WTC11 (cell line): ENCODE measurements around the gene DHDDS. TPM values are rescaled to one million over a fixed set of nuclear protein-coding genes. Genes with fewer than 3 reads are reported as not detected.

ENCODE experiments used
- ATAC-seq: fragments of 200-7000 bp; cut with Tn5 transposase; 2 replicates; pipeline ENCODE4 v1.10.0; 2021; ENCODE audit warnings: mild to moderate bottlenecking, moderate library complexity
- CTCF ChIA-PET: fragments of 300-600 bp; sonication (Branson Sonifier 250); formaldehyde crosslinking; loops from one replicate; lab custom pipeline; 2021; ENCODE audit warnings: antibody characterized with exemption; lab: Charles Lee
- POLR2A ChIA-PET: fragments of 350-600 bp; sonication (Branson Sonifier 250); formaldehyde crosslinking; loops from one replicate; lab custom pipeline; 2021; ENCODE audit warnings: antibody characterized with exemption; lab: Charles Lee
- DNase-seq: peaks from one replicate; pipeline ENCODE4 v3.0.0; 2021; ENCODE audit warnings: low spot score
- H3K27ac Mint-ChIP-seq: 2 replicates; pipeline ENCODE4 v1.8.0; 2021; ENCODE audit warnings: mixed read lengths
- H3K27me3 Mint-ChIP-seq: 2 replicates; pipeline ENCODE4 v1.8.0; 2021; ENCODE audit warnings: low read depth, mild to moderate bottlenecking, moderate library complexity, mixed read lengths
- H3K36me3 Mint-ChIP-seq: 2 replicates; pipeline ENCODE4 v1.8.0; 2021; ENCODE audit warnings: mixed read lengths
- H3K4me1 Mint-ChIP-seq: 2 replicates; pipeline ENCODE4 v1.8.0; 2022; ENCODE audit warnings: mixed read lengths
- H3K4me3 Mint-ChIP-seq: 2 replicates; pipeline ENCODE4 v1.8.0; 2021; ENCODE audit warnings: mild to moderate bottlenecking, moderate library complexity, mixed read lengths
- H3K9me3 Mint-ChIP-seq: 2 replicates; pipeline ENCODE4 v1.8.0; 2021; ENCODE audit warnings: mixed read lengths
- ELF4 ChIP-seq: sonication (generic); formaldehyde crosslinking; IDR thresholded peaks from 2 replicates; pipeline ENCODE4 v1.8.1; 2022; ENCODE audit warnings: low read depth, mild to moderate bottlenecking, moderate library complexity, missing genetic modification reagents
- FOXK1 ChIP-seq: sonication (generic); formaldehyde crosslinking; IDR thresholded peaks from 2 replicates; pipeline ENCODE4 v1.8.0; 2022; ENCODE audit warnings: mild to moderate bottlenecking, moderate library complexity, missing genetic modification reagents
- FOXP1 ChIP-seq: sonication (generic); formaldehyde crosslinking; IDR thresholded peaks from 2 replicates; pipeline ENCODE4 v1.8.0; 2022; ENCODE audit warnings: missing genetic modification reagents, mild to moderate bottlenecking, moderate library complexity, borderline replicate concordance
- GRHL2 ChIP-seq: fragments of 250-450 bp; sonication (Bioruptor Pico); IDR thresholded peaks from 2 replicates; pipeline ENCODE4 v1.8.0; 2022; ENCODE audit warnings: mild to moderate bottlenecking, moderate library complexity; ENCODE audit not compliant: insufficient replicate concordance, severe bottlenecking
- GTF2I ChIP-seq: fragments of 250-450 bp; sonication (Bioruptor Pico); conservative IDR thresholded peaks from 2 replicates; pipeline ENCODE4 v1.4.0; 2021; ENCODE audit warnings: mild to moderate bottlenecking
- KAT7 ChIP-seq: sonication (generic); formaldehyde crosslinking; IDR thresholded peaks from 2 replicates; pipeline ENCODE4 v1.8.1; 2023; ENCODE audit warnings: missing genetic modification reagents, mild to moderate bottlenecking, borderline replicate concordance
- MYBL2 ChIP-seq: sonication (generic); formaldehyde crosslinking; IDR thresholded peaks from 2 replicates; pipeline ENCODE4 v1.8.1; 2023; ENCODE audit warnings: mild to moderate bottlenecking, moderate library complexity, missing genetic modification reagents
- OVOL2 ChIP-seq: fragments of 250-450 bp; sonication (Bioruptor Pico); IDR thresholded peaks from 2 replicates; pipeline ENCODE4 v1.9.0; 2021; ENCODE audit warnings: mild to moderate bottlenecking, borderline replicate concordance
- SMAD4 ChIP-seq: sonication (generic); formaldehyde crosslinking; IDR thresholded peaks from 2 replicates; pipeline ENCODE4 v1.8.0; 2022; ENCODE audit warnings: mild to moderate bottlenecking, missing genetic modification reagents
- SP1 ChIP-seq: sonication (generic); formaldehyde crosslinking; conservative IDR thresholded peaks from 2 replicates; pipeline ENCODE4 v1.8.1; 2022; ENCODE audit warnings: missing genetic modification reagents
- ZNF416 ChIP-seq: fragments of 250-450 bp; sonication (Bioruptor Pico); IDR thresholded peaks from 2 replicates; pipeline ENCODE4 v1.9.0; 2021; ENCODE audit warnings: mild to moderate bottlenecking, inconsistent platforms
- total RNA-seq: library from RNA; stranded (reverse); gene quantifications from 3 replicates; pipeline ENCODE4 v1.2.3, GENCODE V29; 2021
- TF ChIP-seq, protein P1 (sequence below): fragments of 250-450 bp; sonication (Bioruptor Pico); IDR thresholded peaks from 2 replicates; pipeline ENCODE4 v1.9.0; 2021; ENCODE audit warnings: mild to moderate bottlenecking, borderline replicate concordance
- TF ChIP-seq, protein P2 (sequence below): sonication (generic); formaldehyde crosslinking; IDR thresholded peaks from 2 replicates; pipeline ENCODE4 v1.8.1; 2023; ENCODE audit warnings: mild to moderate bottlenecking, missing genetic modification reagents, moderate library complexity
- TF ChIP-seq, protein P3 (sequence below): sonication (generic); formaldehyde crosslinking; conservative IDR thresholded peaks from 2 replicates; pipeline ENCODE4 v1.8.1; 2023; ENCODE audit warnings: mild to moderate bottlenecking, low read depth, missing genetic modification reagents, moderate library complexity
- TF ChIP-seq, protein P4 (sequence below): sonication (generic); formaldehyde crosslinking; IDR thresholded peaks from 2 replicates; pipeline ENCODE4 v1.8.1; 2022; ENCODE audit warnings: low read depth, mild to moderate bottlenecking, moderate library complexity, missing genetic modification reagents, borderline replicate concordance
- TF ChIP-seq, protein P5 (sequence below): sonication (generic); formaldehyde crosslinking; IDR thresholded peaks from 2 replicates; pipeline ENCODE4 v1.8.1; 2022; ENCODE audit warnings: missing genetic modification reagents, borderline replicate concordance
- TF ChIP-seq, protein P6 (sequence below): fragments of 250-450 bp; sonication (Bioruptor Pico); IDR thresholded peaks from 2 replicates; pipeline ENCODE4 v1.9.0; 2021; ENCODE audit warnings: mild to moderate bottlenecking

The DHDDS gene
- total RNA-seq, 1 experiment from 2014 or later = 55.4 TPM

DNA sequence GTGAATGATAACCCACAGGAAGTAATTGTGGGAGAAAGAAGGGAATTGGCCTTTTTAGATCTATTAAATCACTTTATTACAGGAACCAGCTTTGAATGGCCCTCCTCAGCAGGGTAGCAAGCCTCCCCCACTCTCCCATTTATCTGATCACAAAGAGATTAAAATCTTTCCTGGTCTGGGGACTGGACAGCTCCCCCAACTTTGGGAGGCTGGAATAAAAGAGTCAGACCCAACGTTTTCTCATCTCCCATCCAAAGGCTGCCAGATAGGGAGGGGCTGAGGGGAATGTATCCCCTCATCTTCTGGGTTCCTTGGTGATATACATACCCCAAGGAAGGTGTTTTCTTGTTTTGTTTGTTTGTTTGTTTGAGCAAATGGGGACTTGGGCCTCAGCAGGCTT, 19.1 kb upstream of the DHDDS start:
- CTCF ChIA-PET = interaction anchor here (0.9 to 1.1 kb wide), 2 partner anchors 49 to 91 kb away, joined by 3 to 7 read pairs; no protein-coding TSS in a partner anchor

DNA sequence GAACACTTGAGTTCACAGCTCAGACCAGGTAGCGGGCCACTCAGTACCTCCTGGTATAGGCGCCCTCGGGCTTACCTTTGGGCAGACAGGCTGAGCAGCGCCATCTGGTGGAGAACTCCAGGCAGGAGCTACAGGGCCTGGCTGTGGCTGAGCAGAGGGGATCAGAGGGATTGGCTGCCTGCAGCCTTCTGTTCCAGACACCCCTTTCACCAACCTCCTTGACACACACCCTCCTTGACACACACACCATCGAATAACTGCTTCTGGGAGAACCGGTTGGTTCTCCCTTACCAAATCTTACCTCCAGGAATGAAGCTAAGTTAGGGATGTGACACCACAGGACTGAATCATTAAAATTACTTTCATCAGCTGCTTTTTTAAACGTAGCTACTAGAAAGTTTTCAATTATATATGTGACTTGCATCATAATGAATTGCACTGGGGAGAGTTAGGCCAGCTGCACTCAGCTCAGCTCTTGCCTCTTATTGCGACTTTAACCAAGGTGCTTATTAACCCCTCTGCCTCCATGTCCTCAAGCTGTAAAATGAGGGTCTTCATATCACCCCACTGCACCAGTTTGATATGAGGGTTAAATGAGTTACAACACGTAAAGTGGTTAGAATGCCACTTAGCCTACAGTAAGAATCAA, 14.9 kb upstream of the DHDDS start:
- peaks cover 91% of the 10 kb centered on the region for H3K4me1 Mint-ChIP-seq
- ATAC-seq = peak; percentile 64
- ChIA-PET CTCF (interaction anchor here (0.6 to 6.7 kb wide), 58 partner anchors 9 to 494 kb away, joined by 3 to 85 read pairs (median 5); partner anchors contain the start of genes CATSPER4, CD52, CEP85 and CNKSR1), POLR2A (interaction anchor here (0.6 to 1.9 kb wide), 9 partner anchors 9 to 132 kb away, joined by 3 to 11 read pairs (median 3); partner anchors contain the start of gene DHDDS)
- H3K4me3 Mint-ChIP-seq = peak overlapping the region; percentile 61
- H3K36me3 Mint-ChIP-seq = peaks cover 64% of the 10 kb centered on the region
- DNase-seq = peak; percentile 95
- H3K27me3 Mint-ChIP-seq = no peaks in the 10 kb centered on the region
- H3K9me3 Mint-ChIP-seq = no peaks in the 10 kb centered on the region
- peak overlapping the region; percentile 100 for H3K27ac Mint-ChIP-seq
- TF ChIP-seq ZNF416 (CRISPR knock-in tag) (peak; percentile 71; the same call in 1 of the 2 replicates), SMAD4 (CRISPR knock-in tag) (no peak), MYBL2 (no peak), OVOL2 (CRISPR knock-in tag) (no peak)
- TF ChIP-seq, protein P1, sequence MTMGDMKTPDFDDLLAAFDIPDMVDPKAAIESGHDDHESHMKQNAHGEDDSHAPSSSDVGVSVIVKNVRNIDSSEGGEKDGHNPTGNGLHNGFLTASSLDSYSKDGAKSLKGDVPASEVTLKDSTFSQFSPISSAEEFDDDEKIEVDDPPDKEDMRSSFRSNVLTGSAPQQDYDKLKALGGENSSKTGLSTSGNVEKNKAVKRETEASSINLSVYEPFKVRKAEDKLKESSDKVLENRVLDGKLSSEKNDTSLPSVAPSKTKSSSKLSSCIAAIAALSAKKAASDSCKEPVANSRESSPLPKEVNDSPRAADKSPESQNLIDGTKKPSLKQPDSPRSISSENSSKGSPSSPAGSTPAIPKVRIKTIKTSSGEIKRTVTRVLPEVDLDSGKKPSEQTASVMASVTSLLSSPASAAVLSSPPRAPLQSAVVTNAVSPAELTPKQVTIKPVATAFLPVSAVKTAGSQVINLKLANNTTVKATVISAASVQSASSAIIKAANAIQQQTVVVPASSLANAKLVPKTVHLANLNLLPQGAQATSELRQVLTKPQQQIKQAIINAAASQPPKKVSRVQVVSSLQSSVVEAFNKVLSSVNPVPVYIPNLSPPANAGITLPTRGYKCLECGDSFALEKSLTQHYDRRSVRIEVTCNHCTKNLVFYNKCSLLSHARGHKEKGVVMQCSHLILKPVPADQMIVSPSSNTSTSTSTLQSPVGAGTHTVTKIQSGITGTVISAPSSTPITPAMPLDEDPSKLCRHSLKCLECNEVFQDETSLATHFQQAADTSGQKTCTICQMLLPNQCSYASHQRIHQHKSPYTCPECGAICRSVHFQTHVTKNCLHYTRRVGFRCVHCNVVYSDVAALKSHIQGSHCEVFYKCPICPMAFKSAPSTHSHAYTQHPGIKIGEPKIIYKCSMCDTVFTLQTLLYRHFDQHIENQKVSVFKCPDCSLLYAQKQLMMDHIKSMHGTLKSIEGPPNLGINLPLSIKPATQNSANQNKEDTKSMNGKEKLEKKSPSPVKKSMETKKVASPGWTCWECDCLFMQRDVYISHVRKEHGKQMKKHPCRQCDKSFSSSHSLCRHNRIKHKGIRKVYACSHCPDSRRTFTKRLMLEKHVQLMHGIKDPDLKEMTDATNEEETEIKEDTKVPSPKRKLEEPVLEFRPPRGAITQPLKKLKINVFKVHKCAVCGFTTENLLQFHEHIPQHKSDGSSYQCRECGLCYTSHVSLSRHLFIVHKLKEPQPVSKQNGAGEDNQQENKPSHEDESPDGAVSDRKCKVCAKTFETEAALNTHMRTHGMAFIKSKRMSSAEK = 0 out of 2 replicates have a peak, but pooled peaks have one; percentile 49
- TF ChIP-seq, protein P2, sequence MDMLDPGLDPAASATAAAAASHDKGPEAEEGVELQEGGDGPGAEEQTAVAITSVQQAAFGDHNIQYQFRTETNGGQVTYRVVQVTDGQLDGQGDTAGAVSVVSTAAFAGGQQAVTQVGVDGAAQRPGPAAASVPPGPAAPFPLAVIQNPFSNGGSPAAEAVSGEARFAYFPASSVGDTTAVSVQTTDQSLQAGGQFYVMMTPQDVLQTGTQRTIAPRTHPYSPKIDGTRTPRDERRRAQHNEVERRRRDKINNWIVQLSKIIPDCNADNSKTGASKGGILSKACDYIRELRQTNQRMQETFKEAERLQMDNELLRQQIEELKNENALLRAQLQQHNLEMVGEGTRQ = no peak
- TF ChIP-seq, protein P3, sequence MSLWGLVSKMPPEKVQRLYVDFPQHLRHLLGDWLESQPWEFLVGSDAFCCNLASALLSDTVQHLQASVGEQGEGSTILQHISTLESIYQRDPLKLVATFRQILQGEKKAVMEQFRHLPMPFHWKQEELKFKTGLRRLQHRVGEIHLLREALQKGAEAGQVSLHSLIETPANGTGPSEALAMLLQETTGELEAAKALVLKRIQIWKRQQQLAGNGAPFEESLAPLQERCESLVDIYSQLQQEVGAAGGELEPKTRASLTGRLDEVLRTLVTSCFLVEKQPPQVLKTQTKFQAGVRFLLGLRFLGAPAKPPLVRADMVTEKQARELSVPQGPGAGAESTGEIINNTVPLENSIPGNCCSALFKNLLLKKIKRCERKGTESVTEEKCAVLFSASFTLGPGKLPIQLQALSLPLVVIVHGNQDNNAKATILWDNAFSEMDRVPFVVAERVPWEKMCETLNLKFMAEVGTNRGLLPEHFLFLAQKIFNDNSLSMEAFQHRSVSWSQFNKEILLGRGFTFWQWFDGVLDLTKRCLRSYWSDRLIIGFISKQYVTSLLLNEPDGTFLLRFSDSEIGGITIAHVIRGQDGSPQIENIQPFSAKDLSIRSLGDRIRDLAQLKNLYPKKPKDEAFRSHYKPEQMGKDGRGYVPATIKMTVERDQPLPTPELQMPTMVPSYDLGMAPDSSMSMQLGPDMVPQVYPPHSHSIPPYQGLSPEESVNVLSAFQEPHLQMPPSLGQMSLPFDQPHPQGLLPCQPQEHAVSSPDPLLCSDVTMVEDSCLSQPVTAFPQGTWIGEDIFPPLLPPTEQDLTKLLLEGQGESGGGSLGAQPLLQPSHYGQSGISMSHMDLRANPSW (CRISPR knock-in tag) = no peak

More for the DNA sequence above, 19.1 kb upstream of the DHDDS start:
- Mint-ChIP-seq H3K36me3 (peaks cover 60% of the 10 kb centered on the region), H3K4me3 (peak overlapping the region; percentile 98), H3K27me3 (no peaks in the 10 kb centered on the region; the same call in 1 of the 2 replicates), H3K27ac (peak overlapping the region; percentile 94), H3K9me3 (no peaks in the 10 kb centered on the region), H3K4me1 (peaks cover 71% of the 10 kb centered on the region)
- POLR2A ChIA-PET = interaction anchor here (1.0 to 1.7 kb wide), 2 partner anchors 19 to 59 kb away, joined by 3 to 5 read pairs; partner anchors contain the start of genes DHDDS and HMGN2
- no peak for DNase-seq
- no peak for ATAC-seq
- TF ChIP-seq, protein P4, sequence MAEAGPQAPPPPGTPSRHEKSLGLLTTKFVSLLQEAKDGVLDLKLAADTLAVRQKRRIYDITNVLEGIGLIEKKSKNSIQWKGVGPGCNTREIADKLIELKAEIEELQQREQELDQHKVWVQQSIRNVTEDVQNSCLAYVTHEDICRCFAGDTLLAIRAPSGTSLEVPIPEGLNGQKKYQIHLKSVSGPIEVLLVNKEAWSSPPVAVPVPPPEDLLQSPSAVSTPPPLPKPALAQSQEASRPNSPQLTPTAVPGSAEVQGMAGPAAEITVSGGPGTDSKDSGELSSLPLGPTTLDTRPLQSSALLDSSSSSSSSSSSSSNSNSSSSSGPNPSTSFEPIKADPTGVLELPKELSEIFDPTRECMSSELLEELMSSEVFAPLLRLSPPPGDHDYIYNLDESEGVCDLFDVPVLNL (CRISPR knock-in tag) = no peak
- TF ChIP-seq GTF2I (no peak), FOXP1 (CRISPR knock-in tag) (no peak), ELF4 (CRISPR knock-in tag) (no peak), KAT7 (CRISPR knock-in tag) (no peak), FOXK1 (CRISPR knock-in tag) (no peak), SP1 (CRISPR knock-in tag) (no peak), GRHL2 (CRISPR knock-in tag) (no peak), MYBL2 (no peak)
- TF ChIP-seq, protein P3 (CRISPR knock-in tag) = no peak
- TF ChIP-seq, protein P2 = no peak
- TF ChIP-seq, protein P5, sequence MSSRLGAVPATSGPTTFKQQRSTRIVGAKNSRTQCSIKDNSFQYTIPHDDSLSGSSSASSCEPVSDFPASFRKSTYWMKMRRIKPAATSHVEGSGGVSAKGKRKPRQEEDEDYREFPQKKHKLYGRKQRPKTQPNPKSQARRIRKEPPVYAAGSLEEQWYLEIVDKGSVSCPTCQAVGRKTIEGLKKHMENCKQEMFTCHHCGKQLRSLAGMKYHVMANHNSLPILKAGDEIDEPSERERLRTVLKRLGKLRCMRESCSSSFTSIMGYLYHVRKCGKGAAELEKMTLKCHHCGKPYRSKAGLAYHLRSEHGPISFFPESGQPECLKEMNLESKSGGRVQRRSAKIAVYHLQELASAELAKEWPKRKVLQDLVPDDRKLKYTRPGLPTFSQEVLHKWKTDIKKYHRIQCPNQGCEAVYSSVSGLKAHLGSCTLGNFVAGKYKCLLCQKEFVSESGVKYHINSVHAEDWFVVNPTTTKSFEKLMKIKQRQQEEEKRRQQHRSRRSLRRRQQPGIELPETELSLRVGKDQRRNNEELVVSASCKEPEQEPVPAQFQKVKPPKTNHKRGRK (CRISPR knock-in tag) = no peak
- TF ChIP-seq, protein P6, sequence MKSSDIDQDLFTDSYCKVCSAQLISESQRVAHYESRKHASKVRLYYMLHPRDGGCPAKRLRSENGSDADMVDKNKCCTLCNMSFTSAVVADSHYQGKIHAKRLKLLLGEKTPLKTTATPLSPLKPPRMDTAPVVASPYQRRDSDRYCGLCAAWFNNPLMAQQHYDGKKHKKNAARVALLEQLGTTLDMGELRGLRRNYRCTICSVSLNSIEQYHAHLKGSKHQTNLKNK (CRISPR knock-in tag) = no peak
